K562 (cell line): ENCODE measurements around the gene NSMCE1. TPM values are rescaled to one million over a fixed set of nuclear protein-coding genes. Genes with fewer than 3 reads are reported as not detected.

Experiments
- CBFA2T3 ChIP-seq: fragments of 450-650 bp; IDR thresholded peaks from 2 replicates; pipeline ENCODE4 v1.6.1; 2017
- CC2D1A ChIP-seq: fragments of 450-650 bp; IDR thresholded peaks from 2 replicates; pipeline ENCODE4 v1.6.1; 2017; ENCODE audit warnings: mild to moderate bottlenecking
- CEBPB ChIP-seq: fragments of 450-650 bp; IDR thresholded peaks from 2 replicates; pipeline ENCODE4 v1.6.1; 2016; ENCODE audit warnings: missing genetic modification characterization, missing compliant biosample characterization
- CREB1 ChIP-seq, 2 experiments: sonication (generic) in 1 of 2; formaldehyde crosslinking in 1 of 2; IDR thresholded peaks; 2 replicates each; pipeline versions ENCODE4 v1.6.1 to v1.8.0; 2012 to 2022; ENCODE audit warnings: inconsistent platforms in 1 of 2, mild to moderate bottlenecking in 1 of 2, missing genetic modification reagents in 1 of 2, moderate library complexity in 1 of 2
- CXXC5 ChIP-seq: fragments of 250-450 bp; sonication (Bioruptor Pico); IDR thresholded peaks from 2 replicates; pipeline ENCODE4 v1.8.0; 2022; ENCODE audit warnings: inconsistent platforms, mild to moderate bottlenecking, moderate library complexity
- E2F3 ChIP-seq: fragments of 250-450 bp; sonication (Bioruptor Pico); IDR thresholded peaks from 2 replicates; pipeline ENCODE4 v1.4.0; 2020; ENCODE audit warnings: mild to moderate bottlenecking
- ESRRB ChIP-seq: fragments of 250-450 bp; sonication (Bioruptor Pico); IDR thresholded peaks from 2 replicates; pipeline ENCODE4 v1.5.0; 2020; ENCODE audit warnings: mild to moderate bottlenecking, moderate library complexity, borderline replicate concordance
- KHSRP ChIP-seq: fragments of 450-650 bp; IDR thresholded peaks from 2 replicates; pipeline ENCODE4 v1.6.1; 2017
- NCOR1 ChIP-seq: fragments of 450-650 bp; IDR thresholded peaks from 2 replicates; pipeline ENCODE4 v1.6.1; 2016; ENCODE audit warnings: mild to moderate bottlenecking, moderate library complexity
- NFRKB ChIP-seq: fragments of 450-650 bp; IDR thresholded peaks from 2 replicates; pipeline ENCODE4 v1.6.1; 2016; ENCODE audit warnings: low read depth
- PPARD ChIP-seq: fragments of 250-450 bp; sonication (Bioruptor Pico); IDR thresholded peaks from 2 replicates; pipeline ENCODE4 v1.8.0; 2022; ENCODE audit warnings: inconsistent platforms, mild to moderate bottlenecking, moderate library complexity
- PTBP1 ChIP-seq: fragments of 200-400 bp; formaldehyde crosslinking; IDR thresholded peaks from 2 replicates; pipeline ENCODE4 v1.6.1; 2017; ENCODE audit warnings: low read depth, low read length
- RNF2 ChIP-seq: sonication (generic); IDR thresholded peaks from 2 replicates; pipeline ENCODE4 v1.6.1; 2016
- SMAD2 ChIP-seq: fragments of 150-350 bp; IDR thresholded peaks from 2 replicates; pipeline ENCODE4 v1.6.1; 2014; ENCODE audit warnings: low read depth, mild to moderate bottlenecking, low read length
- SMARCE1 ChIP-seq: fragments of 450-650 bp; IDR thresholded peaks from 2 replicates; pipeline ENCODE4 v1.7.1; 2016; ENCODE audit warnings: mild to moderate bottlenecking
- SOX6 ChIP-seq: fragments of 450-650 bp; IDR thresholded peaks from 2 replicates; pipeline ENCODE4 v1.6.1; 2014; ENCODE audit warnings: mild to moderate bottlenecking
- TRIM24 ChIP-seq, 2 experiments: fragments of 450-650 bp; IDR thresholded peaks; 2 replicates each; pipeline ENCODE4 v1.6.1; 2016
- TSC22D4 ChIP-seq: fragments of 450-650 bp; IDR thresholded peaks from 2 replicates; pipeline ENCODE4 v1.6.1; 2016; ENCODE audit warnings: missing genetic modification characterization, missing biosample characterization, control low read depth
- WHSC1 ChIP-seq: IDR thresholded peaks from one replicate; pipeline ENCODE4 v1.6.1; 2012; ENCODE audit warnings: low read length, control low read depth, inconsistent platforms
- XRCC3 ChIP-seq: fragments of 450-650 bp; IDR thresholded peaks from 2 replicates; pipeline ENCODE4 v1.6.1; 2017; ENCODE audit warnings: mild to moderate bottlenecking, moderate library complexity
- ZNF384 ChIP-seq: IDR thresholded peaks from 2 replicates; pipeline ENCODE4 v1.6.1; 2012; ENCODE audit warnings: low read depth, low read length, improper control_type of control experiment
- ZNF507 ChIP-seq: conservative IDR thresholded peaks from 2 replicates; pipeline ENCODE4 v1.6.1; 2017; ENCODE audit warnings: missing genetic modification characterization, missing compliant biosample characterization
- ZNF586 ChIP-seq: fragments of 450-650 bp; formaldehyde crosslinking; conservative IDR thresholded peaks from 2 replicates; pipeline ENCODE4 v1.4.0; 2020; ENCODE audit warnings: mild to moderate bottlenecking, moderate library complexity
- polyA plus RNA-seq, 8 experiments: library from polyadenylated mRNA; depleted of rRNA in 4 of 8; stranded (reverse) in 5 of 8; unstranded in 3 of 8; fragments of >200 nt; fragmentation: Nextera tagmentation in 2 of 8; fragmentation: Illumina TruSeq in 1 of 8; extraction: Ambion mirVana in 2 of 8; extraction: Trizol in 1 of 8; gene quantifications; 2 replicates each; pipeline versions ENCODE4 v1.2.1 to v1.2.3, GENCODE V29; 2011 to 2014; ENCODE audit warnings: inconsistent platforms in 1 of 8, missing spikeins in 1 of 8
- total RNA-seq, 7 experiments: library from RNA; depleted of rRNA in 6 of 7; stranded (reverse); fragments of >200 nt in 6 of 7; fragmentation: Illumina TruSeq in 2 of 7; extraction: Trizol in 2 of 7; gene quantifications; 2 replicates each; pipeline versions ENCODE4 v1.2.1 to v1.2.3, GENCODE V29; 2011 to 2021; ENCODE audit warnings: low replicate concordance in 1 of 7
- TF ChIP-seq, protein P1 (sequence below): fragments of 450-650 bp; formaldehyde crosslinking; IDR thresholded peaks from 2 replicates; pipeline ENCODE4 v1.4.0; 2020; ENCODE audit warnings: mild to moderate bottlenecking, moderate library complexity
- TF ChIP-seq, protein P2 (sequence below), 2 experiments: fragments of 450-650 bp in 1 of 2; sonication (generic) in 1 of 2; formaldehyde crosslinking in 1 of 2; IDR thresholded peaks in 1 of 2; conservative IDR thresholded peaks in 1 of 2; 2 replicates each; pipeline versions ENCODE4 v1.6.1 to v1.8.1; 2016 to 2023; ENCODE audit warnings: mild to moderate bottlenecking in 2 of 2, moderate library complexity in 2 of 2, inconsistent platforms in 1 of 2, missing genetic modification reagents in 1 of 2
- TF ChIP-seq, protein P3 (sequence below): fragments of 250-450 bp; sonication (Bioruptor Pico); IDR thresholded peaks from 2 replicates; pipeline ENCODE4 v1.8.0; 2021; ENCODE audit warnings: moderate library complexity, mild to moderate bottlenecking, inconsistent platforms
- TF ChIP-seq, protein P4 (sequence below), 2 experiments: fragments of 150-350 bp in 1 of 2; IDR thresholded peaks; 2 replicates each; pipeline ENCODE4 v1.6.1; 2012 to 2016; ENCODE audit warnings: low read depth in 2 of 2, low read length in 2 of 2, mild to moderate bottlenecking in 1 of 2, moderate library complexity in 1 of 2

NSMCE1 gene
- total and polyA plus RNA-seq, 9 of the 15 experiments (the other 6 are each of a cell fraction or from before 2014, with no cell fraction given), result 52.1 to 163 (median 61.5) TPM

DNA sequence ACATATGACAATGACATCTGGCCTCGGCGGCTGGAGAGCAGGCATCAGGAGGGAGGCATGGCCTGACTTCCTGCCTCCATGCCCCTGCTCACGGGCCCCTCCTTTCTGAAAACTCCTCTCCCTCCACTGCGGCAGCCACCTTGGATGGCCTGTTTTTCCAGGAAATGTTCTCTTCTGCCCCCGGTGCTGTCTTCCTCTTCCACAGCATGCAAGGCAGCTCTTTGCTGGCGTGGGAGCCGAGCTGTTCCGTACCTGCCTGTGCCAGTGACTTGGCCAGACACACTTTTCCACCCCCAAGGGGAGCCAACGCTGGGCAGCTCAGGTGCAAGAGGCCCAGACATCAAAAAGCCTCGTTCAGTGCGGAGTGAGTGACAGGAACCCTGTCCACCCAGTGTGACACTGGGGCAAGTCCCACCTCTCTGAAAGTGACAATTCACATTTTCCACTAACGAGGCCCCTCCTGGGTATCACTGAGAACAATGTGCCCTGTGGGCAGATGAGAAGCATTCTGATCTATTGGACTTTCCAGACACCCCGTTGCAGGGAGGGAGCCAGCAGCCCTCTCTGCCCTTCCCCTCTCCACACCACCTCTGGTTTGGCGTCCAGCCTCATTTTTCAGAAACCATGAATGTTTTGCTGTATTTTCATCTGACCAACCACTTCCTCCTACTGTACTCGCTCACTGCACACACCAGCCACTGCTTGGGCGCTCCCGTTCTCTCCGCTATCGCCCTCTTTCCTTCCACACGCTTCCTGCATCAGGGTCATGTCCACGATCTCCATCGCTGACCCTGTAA, 31.2 kb downstream of the NSMCE1 start (continued):
- no peak for TF ChIP-seq E2F3
- TF ChIP-seq TRIM24 (IDR thresholded peaks at IDR 0.05), result no peak
- TF ChIP-seq RNF2, result no peak
- no peak for TF ChIP-seq NFRKB
- no peak for TF ChIP-seq PTBP1
- no peak for TF ChIP-seq ZNF507 (tag)
- no peak for TF ChIP-seq CC2D1A
- TF ChIP-seq ESRRB (CRISPR knock-in tag), result no peak
- TF ChIP-seq CXXC5 (CRISPR knock-in tag), result 0 out of 2 replicates have a peak, but pooled peaks have one; percentile 31
- TF ChIP-seq, protein P1, sequence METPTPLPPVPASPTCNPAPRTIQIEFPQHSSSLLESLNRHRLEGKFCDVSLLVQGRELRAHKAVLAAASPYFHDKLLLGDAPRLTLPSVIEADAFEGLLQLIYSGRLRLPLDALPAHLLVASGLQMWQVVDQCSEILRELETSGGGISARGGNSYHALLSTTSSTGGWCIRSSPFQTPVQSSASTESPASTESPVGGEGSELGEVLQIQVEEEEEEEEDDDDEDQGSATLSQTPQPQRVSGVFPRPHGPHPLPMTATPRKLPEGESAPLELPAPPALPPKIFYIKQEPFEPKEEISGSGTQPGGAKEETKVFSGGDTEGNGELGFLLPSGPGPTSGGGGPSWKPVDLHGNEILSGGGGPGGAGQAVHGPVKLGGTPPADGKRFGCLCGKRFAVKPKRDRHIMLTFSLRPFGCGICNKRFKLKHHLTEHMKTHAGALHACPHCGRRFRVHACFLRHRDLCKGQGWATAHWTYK (CRISPR knock-in tag), result no peak
- TF ChIP-seq KHSRP, result no peak
- TF ChIP-seq PPARD (CRISPR knock-in tag), result no peak
- TF ChIP-seq CEBPB (tag), result no peak
- TF ChIP-seq TSC22D4 (tag), result no peak
- no peak for TF ChIP-seq XRCC3
- no peak for TF ChIP-seq NCOR1
- TF ChIP-seq SMARCE1, result no peak
- TF ChIP-seq SMAD2, result no peak
- no peak for TF ChIP-seq SOX6
- TF ChIP-seq ZNF384, result no peak
- no peak for TF ChIP-seq CBFA2T3
- TF ChIP-seq WHSC1, result no peak
- TF ChIP-seq ZNF586, result no peak
- TF ChIP-seq CREB1 (IDR thresholded peaks at IDR 0.05), result no peak
- TF ChIP-seq CREB1 (CRISPR knock-in tag; IDR thresholded peaks at IDR 0.05), result no peak
- TF ChIP-seq, protein P2, sequence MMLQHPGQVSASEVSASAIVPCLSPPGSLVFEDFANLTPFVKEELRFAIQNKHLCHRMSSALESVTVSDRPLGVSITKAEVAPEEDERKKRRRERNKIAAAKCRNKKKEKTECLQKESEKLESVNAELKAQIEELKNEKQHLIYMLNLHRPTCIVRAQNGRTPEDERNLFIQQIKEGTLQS (IDR thresholded peaks at IDR 0.05), result no peak
- TF ChIP-seq, protein P2 (CRISPR knock-in tag; conservative IDR thresholded peaks at IDR 0.05), result no peak
- TF ChIP-seq, protein P3, sequence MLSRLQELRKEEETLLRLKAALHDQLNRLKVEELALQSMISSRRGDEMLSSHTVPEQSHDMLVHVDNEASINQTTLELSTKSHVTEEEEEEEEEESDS (CRISPR knock-in tag), result no peak
- TF ChIP-seq, protein P4, sequence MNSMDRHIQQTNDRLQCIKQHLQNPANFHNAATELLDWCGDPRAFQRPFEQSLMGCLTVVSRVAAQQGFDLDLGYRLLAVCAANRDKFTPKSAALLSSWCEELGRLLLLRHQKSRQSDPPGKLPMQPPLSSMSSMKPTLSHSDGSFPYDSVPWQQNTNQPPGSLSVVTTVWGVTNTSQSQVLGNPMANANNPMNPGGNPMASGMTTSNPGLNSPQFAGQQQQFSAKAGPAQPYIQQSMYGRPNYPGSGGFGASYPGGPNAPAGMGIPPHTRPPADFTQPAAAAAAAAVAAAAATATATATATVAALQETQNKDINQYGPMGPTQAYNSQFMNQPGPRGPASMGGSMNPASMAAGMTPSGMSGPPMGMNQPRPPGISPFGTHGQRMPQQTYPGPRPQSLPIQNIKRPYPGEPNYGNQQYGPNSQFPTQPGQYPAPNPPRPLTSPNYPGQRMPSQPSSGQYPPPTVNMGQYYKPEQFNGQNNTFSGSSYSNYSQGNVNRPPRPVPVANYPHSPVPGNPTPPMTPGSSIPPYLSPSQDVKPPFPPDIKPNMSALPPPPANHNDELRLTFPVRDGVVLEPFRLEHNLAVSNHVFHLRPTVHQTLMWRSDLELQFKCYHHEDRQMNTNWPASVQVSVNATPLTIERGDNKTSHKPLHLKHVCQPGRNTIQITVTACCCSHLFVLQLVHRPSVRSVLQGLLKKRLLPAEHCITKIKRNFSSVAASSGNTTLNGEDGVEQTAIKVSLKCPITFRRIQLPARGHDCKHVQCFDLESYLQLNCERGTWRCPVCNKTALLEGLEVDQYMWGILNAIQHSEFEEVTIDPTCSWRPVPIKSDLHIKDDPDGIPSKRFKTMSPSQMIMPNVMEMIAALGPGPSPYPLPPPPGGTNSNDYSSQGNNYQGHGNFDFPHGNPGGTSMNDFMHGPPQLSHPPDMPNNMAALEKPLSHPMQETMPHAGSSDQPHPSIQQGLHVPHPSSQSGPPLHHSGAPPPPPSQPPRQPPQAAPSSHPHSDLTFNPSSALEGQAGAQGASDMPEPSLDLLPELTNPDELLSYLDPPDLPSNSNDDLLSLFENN (IDR thresholded peaks at IDR 0.05; ENCODE audit: low read depth in 2 of 2, low read length in 2 of 2), result no peak
